Liver (tissue), 9 donors: ENCODE data around the gene RICTOR. TPM values are rescaled to one million over a fixed set of nuclear protein-coding genes. Genes with fewer than 3 reads are reported as not detected.

Experiments
- DNase-seq: peaks from one replicate; pipeline ENCODE4 v3.0.0-alpha.2; 2017; ENCODE audit warnings: low spot score
- H3K27ac ChIP-seq, 2 donors: one replicate each; pipeline ENCODE4 v1.7.0; 2013; ENCODE audit warnings: inconsistent platforms in 2 of 2, low read length in 2 of 2, control low read depth in 1 of 2, low read depth in 1 of 2, mild to moderate bottlenecking in 1 of 2
- H3K27me3 ChIP-seq, 4 donors: one replicate each; pipeline versions ENCODE4 v1.6.1 to v1.7.0; 2013; ENCODE audit warnings: low read length in 3 of 4, inconsistent platforms in 1 of 4, mild to moderate bottlenecking in 1 of 4, moderate library complexity in 1 of 4; ENCODE audit not compliant: control insufficient read depth in 4 of 4, insufficient read depth in 4 of 4
- H3K36me3 ChIP-seq, 4 donors: one replicate each; pipeline versions ENCODE4 v1.6.1 to v1.7.0; 2013; ENCODE audit warnings: low read length in 3 of 4, mild to moderate bottlenecking in 3 of 4, low read depth in 1 of 4, moderate library complexity in 1 of 4; ENCODE audit not compliant: control insufficient read depth in 4 of 4, insufficient read depth in 3 of 4
- H3K4me1 ChIP-seq, 4 donors: one replicate each; pipeline versions ENCODE4 v1.6.1 to v1.7.0; 2013; ENCODE audit warnings: low read length in 3 of 4, mild to moderate bottlenecking in 3 of 4, moderate library complexity in 1 of 4; ENCODE audit not compliant: control insufficient read depth in 4 of 4, insufficient read depth in 4 of 4
- H3K4me3 ChIP-seq, 3 donors: one replicate each; pipeline versions ENCODE4 v1.6.1 to v1.7.0; 2013; ENCODE audit warnings: low read length in 3 of 3, control low read depth in 1 of 3, low read depth in 1 of 3, mild to moderate bottlenecking in 1 of 3
- H3K9ac ChIP-seq, 2 donors: one replicate each; pipeline ENCODE4 v1.7.0; 2013; ENCODE audit warnings: low read length in 2 of 2, mild to moderate bottlenecking in 2 of 2, moderate library complexity in 2 of 2, control low read depth in 1 of 2, low read depth in 1 of 2
- H3K9me3 ChIP-seq, 4 donors: one replicate each; pipeline versions ENCODE4 v1.6.1 to v1.7.0; 2013; ENCODE audit warnings: low read length in 3 of 4; ENCODE audit not compliant: control insufficient read depth in 4 of 4
- ATF3 ChIP-seq: IDR thresholded peaks from 2 replicates; pipeline ENCODE4 v1.6.1; 2016; ENCODE audit warnings: antibody characterized with exemption
- EGR1 ChIP-seq, 2 donors: IDR thresholded peaks; 2 replicates each; pipeline ENCODE4 v1.6.1; 2016 to 2018; ENCODE audit warnings: antibody characterized with exemption in 2 of 2, low read depth in 2 of 2
- FOXA1 ChIP-seq: IDR thresholded peaks from 2 replicates; pipeline ENCODE4 v1.6.1; 2016; ENCODE audit warnings: antibody characterized with exemption
- FOXA2 ChIP-seq: IDR thresholded peaks from 2 replicates; pipeline ENCODE4 v1.6.1; 2016; ENCODE audit warnings: antibody characterized with exemption
- GABPA ChIP-seq, 2 donors: IDR thresholded peaks in 1 of 2; conservative IDR thresholded peaks in 1 of 2; 2 replicates each; pipeline ENCODE4 v1.6.1; 2016; ENCODE audit warnings: antibody characterized with exemption in 2 of 2, mild to moderate bottlenecking in 1 of 2, moderate library complexity in 1 of 2
- HNF4A ChIP-seq, 2 donors: conservative IDR thresholded peaks; 2 replicates each; pipeline ENCODE4 v1.6.1; 2016; ENCODE audit warnings: antibody characterized with exemption in 2 of 2, mild to moderate bottlenecking in 2 of 2
- HNF4G ChIP-seq: IDR thresholded peaks from 2 replicates; pipeline ENCODE4 v1.6.1; 2016; ENCODE audit warnings: antibody characterized with exemption
- JUND ChIP-seq, 2 donors: IDR thresholded peaks; 2 replicates each; pipeline ENCODE4 v1.6.1; 2016; ENCODE audit warnings: antibody characterized with exemption in 2 of 2
- MAX ChIP-seq: IDR thresholded peaks from 2 replicates; pipeline ENCODE4 v1.6.1; 2016; ENCODE audit warnings: antibody characterized with exemption
- NR2F2 ChIP-seq: IDR thresholded peaks from 2 replicates; pipeline ENCODE4 v1.6.1; 2016; ENCODE audit warnings: antibody characterized with exemption
- RXRA ChIP-seq, 2 donors: IDR thresholded peaks; 2 replicates each; pipeline ENCODE4 v1.6.1; 2017 to 2018; ENCODE audit warnings: antibody characterized with exemption in 2 of 2, mild to moderate bottlenecking in 1 of 2
- SP1 ChIP-seq: IDR thresholded peaks from 2 replicates; pipeline ENCODE4 v1.6.1; 2018; ENCODE audit warnings: antibody characterized with exemption, mild to moderate bottlenecking
- TAF1 ChIP-seq: conservative IDR thresholded peaks from 2 replicates; pipeline ENCODE4 v1.6.1; 2016; ENCODE audit warnings: antibody characterized with exemption, mild to moderate bottlenecking
- WGBS: extraction: QIAGEN DNeasy Blood & Tissue Kit; methylation state at CpG from one replicate; pipeline ENCODE4 v1.1.7; 2013; 5-methylcytosine and 5-hydroxymethylcytosine counted together
- polyA plus RNA-seq, 2 donors: library from polyadenylated mRNA; stranded (reverse) in 1 of 2; unstranded in 1 of 2; fragments of 200-250 nt in 1 of 2; fragments of >200 nt in 1 of 2; fragmentation: Nextera tagmentation in 1 of 2; extraction: Ambion mirVana in 1 of 2; gene quantifications; one replicate each; pipeline versions ENCODE4 v1.2.1 to v1.2.3, GENCODE V29; 2013 to 2015
- total RNA-seq, 2 donors: library from RNA; depleted of rRNA; stranded (reverse); fragments of >200 nt; gene quantifications; one replicate each; pipeline ENCODE4 v1.2.3, GENCODE V29; 2014
- TF ChIP-seq, protein P1 (sequence below): fragments of 150-350 bp; IDR thresholded peaks from 2 replicates; pipeline ENCODE4 v1.5.1; 2017; ENCODE audit warnings: improper control_type of control experiment, low read depth, low read length; ENCODE audit not compliant: missing input control
- TF ChIP-seq, protein P2 (sequence below): IDR thresholded peaks from 2 replicates; pipeline ENCODE4 v1.6.1; 2016; ENCODE audit warnings: antibody characterized with exemption
- donor health status: healthy.
- donor health status: healthy.
- donor health status: healthy.
- donor health status: healthy.
- donor health status: healthy.

The RICTOR gene
- total and polyA plus RNA-seq, 4 donors = 2.1 to 24.0 (median 15.0) TPM

GRCh38 chr5:39099831-39100230 lies 25.6 kb upstream of the RICTOR start (continued):
- TF ChIP-seq, protein P1, sequence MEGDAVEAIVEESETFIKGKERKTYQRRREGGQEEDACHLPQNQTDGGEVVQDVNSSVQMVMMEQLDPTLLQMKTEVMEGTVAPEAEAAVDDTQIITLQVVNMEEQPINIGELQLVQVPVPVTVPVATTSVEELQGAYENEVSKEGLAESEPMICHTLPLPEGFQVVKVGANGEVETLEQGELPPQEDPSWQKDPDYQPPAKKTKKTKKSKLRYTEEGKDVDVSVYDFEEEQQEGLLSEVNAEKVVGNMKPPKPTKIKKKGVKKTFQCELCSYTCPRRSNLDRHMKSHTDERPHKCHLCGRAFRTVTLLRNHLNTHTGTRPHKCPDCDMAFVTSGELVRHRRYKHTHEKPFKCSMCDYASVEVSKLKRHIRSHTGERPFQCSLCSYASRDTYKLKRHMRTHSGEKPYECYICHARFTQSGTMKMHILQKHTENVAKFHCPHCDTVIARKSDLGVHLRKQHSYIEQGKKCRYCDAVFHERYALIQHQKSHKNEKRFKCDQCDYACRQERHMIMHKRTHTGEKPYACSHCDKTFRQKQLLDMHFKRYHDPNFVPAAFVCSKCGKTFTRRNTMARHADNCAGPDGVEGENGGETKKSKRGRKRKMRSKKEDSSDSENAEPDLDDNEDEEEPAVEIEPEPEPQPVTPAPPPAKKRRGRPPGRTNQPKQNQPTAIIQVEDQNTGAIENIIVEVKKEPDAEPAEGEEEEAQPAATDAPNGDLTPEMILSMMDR = no peak
- no peak for TF ChIP-seq HNF4G

- no peak for DNase-seq
- Histone ChIP-seq H3K36me3 (no peaks in the 10 kb centered on the region), H3K27me3 (no peaks in the 10 kb centered on the region), H3K4me1 (no peaks in the 10 kb centered on the region), H3K27ac (no peak overlapping the region), H3K9ac (no peak overlapping the region), H3K9me3 (peaks cover 0 to 6% (median 0%) of the 10 kb centered on the region in 4 donors), H3K4me3 (no peak overlapping the region)
- TF ChIP-seq MAX (no peak), EGR1 (IDR thresholded peaks at IDR 0.05; ENCODE audit: low read depth in 2 of 2) (no peak), GABPA (IDR thresholded peaks at IDR 0.05 in 1 of 2, conservative IDR thresholded peaks at IDR 0.05 in 1 of 2) (no peak), FOXA1 (no peak), NR2F2 (no peak), HNF4A (conservative IDR thresholded peaks at IDR 0.05) (no peak), SP1 (no peak), RXRA (IDR thresholded peaks at IDR 0.05) (no peak), FOXA2 (no peak), TAF1 (no peak)
- TF ChIP-seq, protein P2, sequence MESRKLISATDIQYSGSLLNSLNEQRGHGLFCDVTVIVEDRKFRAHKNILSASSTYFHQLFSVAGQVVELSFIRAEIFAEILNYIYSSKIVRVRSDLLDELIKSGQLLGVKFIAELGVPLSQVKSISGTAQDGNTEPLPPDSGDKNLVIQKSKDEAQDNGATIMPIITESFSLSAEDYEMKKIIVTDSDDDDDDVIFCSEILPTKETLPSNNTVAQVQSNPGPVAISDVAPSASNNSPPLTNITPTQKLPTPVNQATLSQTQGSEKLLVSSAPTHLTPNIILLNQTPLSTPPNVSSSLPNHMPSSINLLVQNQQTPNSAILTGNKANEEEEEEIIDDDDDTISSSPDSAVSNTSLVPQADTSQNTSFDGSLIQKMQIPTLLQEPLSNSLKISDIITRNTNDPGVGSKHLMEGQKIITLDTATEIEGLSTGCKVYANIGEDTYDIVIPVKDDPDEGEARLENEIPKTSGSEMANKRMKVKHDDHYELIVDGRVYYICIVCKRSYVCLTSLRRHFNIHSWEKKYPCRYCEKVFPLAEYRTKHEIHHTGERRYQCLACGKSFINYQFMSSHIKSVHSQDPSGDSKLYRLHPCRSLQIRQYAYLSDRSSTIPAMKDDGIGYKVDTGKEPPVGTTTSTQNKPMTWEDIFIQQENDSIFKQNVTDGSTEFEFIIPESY = no peak
- TF ChIP-seq, protein P1 = no peak
- WGBS = 48% methylated on average over 1 of the region's 1 CpG
Observed at GRCh38 chr5:39093352-39093751, 19.2 kb upstream of the RICTOR start.

- H3K4me3 ChIP-seq = no peak overlapping the region
- TF ChIP-seq, protein P2 = no peak
- TF ChIP-seq NR2F2 = no peak
- TF ChIP-seq, protein P1 = no peak
- TF ChIP-seq RXRA (IDR thresholded peaks at IDR 0.05) = no peak
- TF ChIP-seq MAX = no peak
- TF ChIP-seq FOXA2 = no peak
- no peak for TF ChIP-seq TAF1
- TF ChIP-seq ATF3 = no peak
- TF ChIP-seq SP1 = no peak
- no peak for TF ChIP-seq JUND (IDR thresholded peaks at IDR 0.05)
- TF ChIP-seq EGR1 (IDR thresholded peaks at IDR 0.05; ENCODE audit: low read depth in 2 of 2) = no peak
- no peaks in the 10 kb centered on the region for H3K36me3 ChIP-seq
- H3K27me3 ChIP-seq = no peaks in the 10 kb centered on the region
- no peak overlapping the region for H3K9ac ChIP-seq
- H3K9me3 ChIP-seq = peaks cover 0 to 6% (median 0%) of the 10 kb centered on the region in 4 donors
- no peaks in the 10 kb centered on the region for H3K4me1 ChIP-seq
- no peak overlapping the region for H3K27ac ChIP-seq
- 83% methylated on average over 4 of the region's 4 CpGs for WGBS
- DNase-seq = no peak
Observed at GRCh38 chr5:39092581-39093351, 18.6 kb upstream of the RICTOR start.
